SIG-M5 treated with dmso at 0.1 percent for 504 hours (cell line): ENCODE data around the gene SHISA4.
"Not testable (repeated sequence)": the region's sequence is repeated elsewhere in the genome, so short reads cannot be mapped to it uniquely, and the experiment has no call there.

ENCODE experiments used
- DNase-seq: peaks from one replicate; lab custom pipeline; 2025; ENCODE audit not compliant: unreplicated experiment; lab: John Stamatoyannopoulos, UW

SHISA4 gene

GRCh38 chr1:201896951-201897391 is 8.3 kb downstream of the SHISA4 start:
- no peak for DNase-seq

- no peak for DNase-seq
These were observed 9.7 kb downstream of the SHISA4 start for GRCh38 chr1:201898240-201898894.

GRCh38 chr1:201898992-201899391 is 10.3 kb downstream of the SHISA4 start:
- DNase-seq, result no peak

- DNase-seq, result no peak
These were observed 11.2 kb downstream of the SHISA4 start for GRCh38 chr1:201899683-201900429.

GRCh38 chr1:201900476-201900875 is 11.8 kb downstream of the SHISA4 start:
- DNase-seq, result no peak

GRCh38 chr1:201901036-201901435 is 12.3 kb downstream of the SHISA4 start:
- not testable (repeated sequence) for DNase-seq

GRCh38 chr1:201902198-201902597 is 13.5 kb downstream of the SHISA4 start:
- DNase-seq, result no peak

- no peak for DNase-seq
These were observed 14.4 kb downstream of the SHISA4 start for GRCh38 chr1:201903135-201903534.

GRCh38 chr1:201904579-201904978 is 15.9 kb downstream of the SHISA4 start:
- DNase-seq, result no peak

GRCh38 chr1:201905234-201905890 is 16.7 kb downstream of the SHISA4 start:
- no peak for DNase-seq

GRCh38 chr1:201906336-201906735 is 17.6 kb downstream of the SHISA4 start:
- DNase-seq, result no peak

GRCh38 chr1:201907621-201908020 is 18.9 kb downstream of the SHISA4 start:
- no peak for DNase-seq

GRCh38 chr1:201911826-201912571 is 23.3 kb downstream of the SHISA4 start:
- no peak for DNase-seq

- no peak for DNase-seq
These were observed 24.1 kb downstream of the SHISA4 start for GRCh38 chr1:201912832-201913231.

GRCh38 chr1:201914456-201915235 is 25.9 kb downstream of the SHISA4 start:
- no peak for DNase-seq

GRCh38 chr1:201916649-201917249 is 28.1 kb downstream of the SHISA4 start:
- no peak for DNase-seq

GRCh38 chr1:201917362-201918033 is 28.8 kb downstream of the SHISA4 start:
- no peak for DNase-seq

- no peak for DNase-seq
These were observed 29.6 kb downstream of the SHISA4 start for GRCh38 chr1:201918343-201918742.

GRCh38 chr1:201921952-201922558 is 33.4 kb downstream of the SHISA4 start:
- DNase-seq, result no peak
